Choroid plexus epithelial cell (primary cell): ENCODE results near the gene GRM6.

Experiments
- DNase-seq: peaks from one replicate; pipeline ENCODE4 v3.0.0-alpha.2; 2010; ENCODE audit warnings: low read depth
- H3K4me3 ChIP-seq: 2 replicates; pipeline ENCODE4 v1.5.1; 2011; ENCODE audit warnings: low read depth, mild to moderate bottlenecking, control low read depth, low read length, moderate library complexity
- TF ChIP-seq, protein P1 (sequence below): conservative IDR thresholded peaks from 2 replicates; pipeline ENCODE4 v1.5.1; 2011; ENCODE audit warnings: low read depth, mild to moderate bottlenecking, control low read depth, inconsistent platforms, low read length, moderate library complexity

GRM6 gene

DNA sequence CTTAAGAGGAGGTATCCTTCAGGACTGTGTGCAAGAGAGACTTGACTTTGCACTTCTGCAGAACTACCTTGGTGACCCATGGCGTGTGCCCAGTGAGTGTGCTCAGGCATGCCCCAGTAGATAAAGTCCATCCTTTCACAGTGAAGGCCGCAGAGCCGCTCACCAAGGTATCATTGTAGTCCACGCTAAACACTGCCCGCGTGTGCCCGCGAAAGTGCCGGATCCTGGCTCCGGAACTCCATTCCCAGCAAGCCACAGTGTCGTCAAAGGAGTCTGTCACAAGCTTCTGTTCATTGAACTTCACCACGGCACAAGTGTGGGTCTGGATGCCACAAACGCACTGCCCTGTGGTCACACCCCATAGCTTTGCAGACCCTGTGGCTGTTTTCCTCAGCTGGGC, 3.3 kb upstream of the GRM6 start:
- TF ChIP-seq, protein P1, sequence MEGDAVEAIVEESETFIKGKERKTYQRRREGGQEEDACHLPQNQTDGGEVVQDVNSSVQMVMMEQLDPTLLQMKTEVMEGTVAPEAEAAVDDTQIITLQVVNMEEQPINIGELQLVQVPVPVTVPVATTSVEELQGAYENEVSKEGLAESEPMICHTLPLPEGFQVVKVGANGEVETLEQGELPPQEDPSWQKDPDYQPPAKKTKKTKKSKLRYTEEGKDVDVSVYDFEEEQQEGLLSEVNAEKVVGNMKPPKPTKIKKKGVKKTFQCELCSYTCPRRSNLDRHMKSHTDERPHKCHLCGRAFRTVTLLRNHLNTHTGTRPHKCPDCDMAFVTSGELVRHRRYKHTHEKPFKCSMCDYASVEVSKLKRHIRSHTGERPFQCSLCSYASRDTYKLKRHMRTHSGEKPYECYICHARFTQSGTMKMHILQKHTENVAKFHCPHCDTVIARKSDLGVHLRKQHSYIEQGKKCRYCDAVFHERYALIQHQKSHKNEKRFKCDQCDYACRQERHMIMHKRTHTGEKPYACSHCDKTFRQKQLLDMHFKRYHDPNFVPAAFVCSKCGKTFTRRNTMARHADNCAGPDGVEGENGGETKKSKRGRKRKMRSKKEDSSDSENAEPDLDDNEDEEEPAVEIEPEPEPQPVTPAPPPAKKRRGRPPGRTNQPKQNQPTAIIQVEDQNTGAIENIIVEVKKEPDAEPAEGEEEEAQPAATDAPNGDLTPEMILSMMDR, result no peak
- no peak for DNase-seq
- no peak overlapping the region for H3K4me3 ChIP-seq

DNA sequence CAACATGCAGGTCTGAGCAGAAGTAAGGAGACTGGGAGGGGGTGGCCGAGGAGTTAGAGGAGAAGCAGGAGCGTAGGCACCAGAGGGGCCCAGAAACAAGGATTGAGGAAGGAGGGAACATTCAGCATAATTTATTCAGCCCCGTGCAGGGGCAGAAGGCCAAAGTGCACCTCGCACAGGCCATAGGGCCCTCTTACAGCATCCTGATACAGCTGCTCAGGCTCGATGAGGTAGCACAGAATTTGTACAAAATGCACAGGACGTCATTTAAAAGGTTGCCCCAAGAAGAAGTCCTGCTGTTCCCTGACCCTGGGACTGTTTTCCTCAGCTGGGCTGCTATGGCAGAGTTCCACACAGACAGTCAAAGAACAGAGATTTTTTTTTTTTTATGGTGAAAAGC, 2.1 kb upstream of the GRM6 start:
- no peak for DNase-seq
- no peak overlapping the region for H3K4me3 ChIP-seq
- TF ChIP-seq, protein P1, result no peak

DNA sequence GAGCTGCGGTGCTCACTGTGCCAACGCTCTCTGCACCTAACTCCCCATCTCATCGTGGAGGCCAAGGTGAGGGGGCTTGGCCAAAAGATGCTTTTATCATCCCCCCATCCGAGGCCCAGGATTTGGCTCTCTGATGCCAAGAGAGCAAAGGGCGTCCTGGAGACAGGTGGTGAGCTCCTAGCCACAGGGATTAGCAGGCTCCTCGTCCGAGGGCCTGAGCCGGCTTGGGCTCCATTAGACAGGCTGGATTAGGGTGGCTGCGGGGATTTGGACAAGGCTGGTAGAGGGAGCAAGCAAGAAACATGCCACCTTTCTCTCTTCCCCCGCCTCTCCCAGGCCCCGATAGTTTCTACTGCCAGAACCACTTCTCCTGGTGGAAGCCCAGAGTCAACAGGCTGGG, 1.0 kb upstream of the GRM6 start:
- no peak for DNase-seq
- TF ChIP-seq, protein P1, result no peak
- H3K4me3 ChIP-seq, result no peak overlapping the region

DNA sequence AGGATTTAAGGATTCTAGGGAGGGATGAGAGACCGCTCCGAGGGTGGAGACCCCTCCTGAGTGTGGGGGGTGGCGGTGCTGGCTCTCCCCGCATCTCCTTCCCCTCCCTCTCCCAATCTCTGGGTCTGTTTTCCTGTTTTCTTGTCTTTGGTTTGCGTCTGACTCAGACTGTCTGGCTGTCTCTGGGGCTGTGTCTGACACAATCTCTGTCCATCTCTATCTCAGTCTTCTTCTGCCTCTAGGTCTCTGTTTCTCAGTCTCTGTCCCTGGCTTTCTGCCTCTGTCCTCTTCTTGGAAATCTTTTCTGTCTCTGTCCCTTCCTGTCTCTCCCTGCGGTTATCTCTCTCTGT, 196 bp upstream of the GRM6 start:
- TF ChIP-seq, protein P1, result no peak
- DNase-seq, result peak; percentile 10
- H3K4me3 ChIP-seq, result no peak overlapping the region

DNA sequence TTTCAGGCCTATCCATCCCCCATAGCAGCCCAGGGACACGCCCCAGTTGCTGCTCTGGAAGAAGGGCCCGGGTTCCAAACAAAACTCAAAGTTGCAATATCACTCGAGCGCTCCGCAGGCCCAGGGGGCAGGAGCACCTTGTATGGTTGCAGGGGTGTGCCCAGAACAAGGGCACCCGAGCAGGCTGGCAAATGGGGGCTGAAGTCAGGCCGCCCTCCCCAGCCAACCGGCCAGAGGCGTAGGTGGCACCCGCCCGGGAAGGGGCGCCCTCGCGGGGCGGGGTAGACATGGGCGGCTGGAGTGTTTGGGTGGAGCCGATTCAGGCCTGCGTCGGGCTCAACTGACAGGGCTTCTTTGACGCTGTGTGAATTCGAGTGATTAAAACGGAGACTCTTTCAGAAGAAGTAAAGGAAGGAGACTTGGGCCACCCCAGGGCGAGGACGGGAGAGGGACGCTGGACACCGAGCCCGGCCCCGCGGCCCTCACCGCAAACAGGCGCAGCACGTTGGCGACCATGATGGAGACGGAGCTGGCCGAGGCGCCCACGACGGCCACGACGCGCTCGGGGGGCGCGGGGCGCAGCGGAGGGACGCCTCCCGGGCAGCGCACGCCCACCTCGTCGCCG, 1.1 kb downstream of the GRM6 start:
- TF ChIP-seq, protein P1, result no peak

DNA sequence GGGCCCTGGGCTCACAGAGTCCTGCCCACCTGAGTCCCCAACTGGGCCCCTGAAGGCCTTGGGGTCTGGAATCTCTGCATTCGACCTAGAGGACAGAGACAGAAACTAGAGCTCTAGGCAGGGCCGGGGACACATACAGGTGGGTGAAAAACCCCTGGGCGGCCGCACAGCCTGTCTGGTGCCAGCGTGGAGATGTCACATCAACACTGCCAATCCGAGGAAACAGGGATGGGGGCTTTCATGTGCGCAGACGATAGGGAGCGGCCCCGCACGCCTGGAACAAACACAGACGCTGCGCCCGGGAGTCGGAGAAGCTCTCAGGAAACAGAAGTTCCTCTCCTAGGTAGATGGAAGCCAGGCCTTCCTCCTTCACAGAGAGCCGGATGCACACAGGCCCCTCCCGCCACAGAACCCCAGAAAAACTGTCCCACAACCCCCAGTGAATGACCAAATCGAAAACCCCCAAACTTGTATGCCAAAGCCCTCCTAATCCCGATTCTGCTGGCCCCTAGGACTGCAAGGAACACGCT, 1.8 kb downstream of the GRM6 start:
- no peak for DNase-seq
- TF ChIP-seq, protein P1, result no peak
- H3K4me3 ChIP-seq, result no peak overlapping the region

More for the DNA sequence above, 1.1 kb downstream of the GRM6 start:
- DNase-seq, result no peak
- no peak overlapping the region for H3K4me3 ChIP-seq

DNA sequence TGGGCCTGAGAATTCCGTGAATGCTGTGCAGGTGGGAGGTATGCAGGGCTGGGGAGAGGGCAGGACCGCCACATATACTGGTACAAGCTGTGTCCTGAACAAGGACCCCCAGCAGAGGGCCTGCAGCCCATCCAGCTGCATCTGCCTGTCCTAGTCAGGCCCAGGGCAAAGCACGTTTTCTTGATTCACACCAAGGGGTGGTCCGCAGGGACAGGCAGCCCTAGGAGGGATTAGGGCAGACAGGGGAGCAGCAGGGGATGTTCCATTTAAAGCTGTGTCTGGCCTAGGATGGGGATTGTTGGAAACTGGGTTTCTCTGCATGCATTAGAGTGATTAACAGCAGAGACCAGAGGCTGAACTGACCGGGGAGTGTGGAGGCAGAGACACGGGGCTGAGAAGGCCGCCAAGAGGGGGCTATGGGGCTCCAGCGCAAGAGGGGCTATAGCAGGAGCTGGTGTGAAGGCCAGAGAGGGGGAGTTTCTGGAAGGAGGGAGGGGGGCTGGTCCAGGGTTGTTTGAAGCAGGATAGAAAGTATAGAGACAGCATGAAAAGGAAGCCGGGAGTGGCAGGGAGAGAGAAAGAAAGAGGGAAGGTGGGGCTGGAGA, 2.7 kb downstream of the GRM6 start:
- TF ChIP-seq, protein P1, result no peak
- H3K4me3 ChIP-seq, result no peak overlapping the region
- DNase-seq, result no peak
